Measurements from ENCODE around the gene MDC1. TPM values are rescaled to one million over a fixed set of nuclear protein-coding genes. Genes with fewer than 3 reads are reported as not detected.

Gene MDC1
- polyA plus RNA-seq, 1 of the 3 experiments (the other 2 are of a cell fraction): 10.4 TPM

DNA sequence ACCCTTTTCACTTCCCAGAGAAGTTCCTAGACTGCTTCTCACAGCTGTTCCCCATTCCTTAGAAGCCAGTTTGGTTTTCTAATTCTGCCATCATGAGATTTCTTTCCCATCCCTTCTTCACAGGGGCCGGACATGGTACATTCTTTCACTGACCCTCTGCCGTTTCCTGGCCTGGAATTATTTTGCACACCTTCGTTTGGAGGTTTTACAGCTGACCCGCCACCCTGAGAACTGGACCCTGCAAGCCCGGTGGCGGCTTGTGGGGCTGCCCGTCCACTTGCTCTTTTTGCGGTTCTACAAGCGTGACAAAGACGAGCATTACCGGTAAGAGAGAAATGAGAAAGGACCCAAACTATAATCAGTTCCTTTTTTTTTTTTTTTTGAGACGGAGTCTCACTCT is 65.9 kb downstream of the MDC1 start (continued):
- TF ChIP-seq RXRA (IDR thresholded peaks at IDR 0.05; ENCODE audit: borderline replicate concordance, low read depth) (no peak), RFX5 (IDR thresholded peaks at IDR 0.05; ENCODE audit: low read length) (no peak), POLR2AphosphoS5 (IDR thresholded peaks at IDR 0.05; ENCODE audit: low read depth, low read length) (no peak), FOXM1 (IDR thresholded peaks at IDR 0.05; ENCODE audit: low read depth) (no peak)
- TF ChIP-seq, protein P1, sequence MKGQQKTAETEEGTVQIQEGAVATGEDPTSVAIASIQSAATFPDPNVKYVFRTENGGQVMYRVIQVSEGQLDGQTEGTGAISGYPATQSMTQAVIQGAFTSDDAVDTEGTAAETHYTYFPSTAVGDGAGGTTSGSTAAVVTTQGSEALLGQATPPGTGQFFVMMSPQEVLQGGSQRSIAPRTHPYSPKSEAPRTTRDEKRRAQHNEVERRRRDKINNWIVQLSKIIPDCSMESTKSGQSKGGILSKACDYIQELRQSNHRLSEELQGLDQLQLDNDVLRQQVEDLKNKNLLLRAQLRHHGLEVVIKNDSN (IDR thresholded peaks at IDR 0.05; ENCODE audit: borderline replicate concordance, low read depth): no peak
- TF ChIP-seq, protein P2, sequence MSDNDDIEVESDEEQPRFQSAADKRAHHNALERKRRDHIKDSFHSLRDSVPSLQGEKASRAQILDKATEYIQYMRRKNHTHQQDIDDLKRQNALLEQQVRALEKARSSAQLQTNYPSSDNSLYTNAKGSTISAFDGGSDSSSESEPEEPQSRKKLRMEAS (IDR thresholded peaks at IDR 0.05; ENCODE audit: low read depth): no peak

Small RNAs within 50 kb of the gene (small RNA-seq; reads per million reads assigned to genes)
- gene RF00019 (0 reads per million in 7 experiments), gene RN7SL353P (0 reads per million in 7 experiments)

Other genes with a start within 250 kb of the MDC1 start
- 90.9 and 99.7 TPM in 2 replicates for gene HLA-E, start 227.8 kb downstream of the MDC1 start, polyA plus RNA-seq (2012; rRNA removed)
- gene GNL1, start 160.8 kb downstream of the MDC1 start, polyA plus RNA-seq (2012; rRNA removed): 36.4 and 43.3 TPM in 2 replicates
- gene PRR3, start 160.0 kb downstream of the MDC1 start, polyA plus RNA-seq (2012; rRNA removed): 21.2 and 26.0 TPM in 2 replicates
- 42.5 and 53.4 TPM in 2 replicates for gene ABCF1, start 145.8 kb downstream of the MDC1 start, polyA plus RNA-seq (2012; rRNA removed)
- gene PPP1R10, start 100.0 kb downstream of the MDC1 start, polyA plus RNA-seq (2012; rRNA removed): 16.8 and 22.1 TPM in 2 replicates
- 45.2 and 51.1 TPM in 2 replicates for gene MRPS18B, start 99.4 kb downstream of the MDC1 start, polyA plus RNA-seq (2012; rRNA removed)
- gene ATAT1, start 90.4 kb downstream of the MDC1 start, polyA plus RNA-seq (2012; rRNA removed): 35.4 and 36.2 TPM in 2 replicates
- 11.7 and 14.3 TPM in 2 replicates for gene C6orf136, start 70.1 kb downstream of the MDC1 start, polyA plus RNA-seq (2012; rRNA removed)
- 59.8 and 63.3 TPM in 2 replicates for gene DHX16, start 44.3 kb downstream of the MDC1 start, polyA plus RNA-seq (2012; rRNA removed)
- 57.3 and 73.2 TPM in 2 replicates for gene PPP1R18, start 30.6 kb downstream of the MDC1 start, polyA plus RNA-seq (2012; rRNA removed)
- gene NRM, start 26.3 kb downstream of the MDC1 start, polyA plus RNA-seq (2012; rRNA removed): 19.7 and 26.8 TPM in 2 replicates
- 1,037 and 1,093 TPM in 2 replicates for gene TUBB, start 3.1 kb upstream of the MDC1 start, polyA plus RNA-seq (2012; rRNA removed)
- 457 and 462 TPM in 2 replicates for gene FLOT1, start 25.4 kb upstream of the MDC1 start, polyA plus RNA-seq (2012; rRNA removed)
- 12.9 and 14.0 TPM in 2 replicates for gene IER3, start 27.3 kb upstream of the MDC1 start, polyA plus RNA-seq (2012; rRNA removed)
- gene DDR1, start 167.2 kb upstream of the MDC1 start, polyA plus RNA-seq (2012; rRNA removed): 40.2 and 52.8 TPM in 2 replicates
- gene GTF2H4, start 190.9 kb upstream of the MDC1 start, polyA plus RNA-seq (2012; rRNA removed): 30.7 and 34.9 TPM in 2 replicates
- gene VARS2, start 197.0 kb upstream of the MDC1 start, polyA plus RNA-seq (2012; rRNA removed): 31.2 TPM in 2 replicates
- gene SFTA2, start 214.9 kb upstream of the MDC1 start, polyA plus RNA-seq (2012; rRNA removed): not detected in 2 replicates
- gene MUCL3, start 223.7 kb upstream of the MDC1 start, polyA plus RNA-seq (2012; rRNA removed): not detected in 2 replicates

Measured in SK-N-SH (cell line).